Activated B cell treated with CpG ODN at 0.5 μM for 24 hours (primary cell): Measurements from ENCODE around the gene MAGEB1. TPM values are rescaled to one million over a fixed set of nuclear protein-coding genes. Genes with fewer than 3 reads are reported as not detected.

Experiments used
- ATAC-seq: fragments of 200-7000 bp; cut with Tn5 transposase; one replicate; pipeline ENCODE4 v1.10.0; 2021; ENCODE audit warnings: low read depth, mild to moderate bottlenecking, moderate library complexity
- CTCF ChIA-PET: fragments of 350-600 bp; sonication (Branson Sonifier 250); formaldehyde crosslinking; loops from one replicate; lab custom pipeline; 2021; ENCODE audit warnings: antibody characterized with exemption; lab: Charles Lee
- POLR2A ChIA-PET: fragments of 350-600 bp; sonication (Branson Sonifier 250); formaldehyde crosslinking; loops from one replicate; lab custom pipeline; 2021; ENCODE audit warnings: antibody characterized with exemption; lab: Charles Lee
- DNase-seq: peaks from one replicate; pipeline ENCODE4 v3.0.0; 2022
- H3K27ac Mint-ChIP-seq: one replicate; pipeline ENCODE4 v1.8.0; 2020; ENCODE audit warnings: mixed read lengths
- H3K27me3 Mint-ChIP-seq: one replicate; pipeline ENCODE4 v1.8.0; 2021; ENCODE audit warnings: mixed read lengths
- H3K36me3 Mint-ChIP-seq: one replicate; pipeline ENCODE4 v1.8.0; 2021; ENCODE audit warnings: low read depth, mixed read lengths
- H3K4me1 Mint-ChIP-seq: one replicate; pipeline ENCODE4 v1.8.0; 2021; ENCODE audit warnings: mixed read lengths
- H3K4me3 Mint-ChIP-seq: one replicate; pipeline ENCODE4 v1.8.0; 2020; ENCODE audit warnings: mild to moderate bottlenecking, mixed read lengths
- H3K9me3 Mint-ChIP-seq: one replicate; pipeline ENCODE4 v1.8.0; 2020; ENCODE audit warnings: mixed read lengths
- CTCF ChIP-seq: fragments of 200-600 bp; IDR thresholded peaks from one replicate; pipeline ENCODE4 v1.8.0; 2022; ENCODE audit warnings: antibody characterized with exemption, mild to moderate bottlenecking
- intact Hi-C: fragments of 100-400 bp; cut with micrococcal nuclease; formaldehyde crosslinking; loops from one replicate; pipeline ENCODE4 v1.15.1; 2024
- total RNA-seq: library from RNA; stranded (reverse); gene quantifications from 2 replicates; pipeline ENCODE4 v1.2.3, GENCODE V29; 2022

MAGEB1 gene, protein sequence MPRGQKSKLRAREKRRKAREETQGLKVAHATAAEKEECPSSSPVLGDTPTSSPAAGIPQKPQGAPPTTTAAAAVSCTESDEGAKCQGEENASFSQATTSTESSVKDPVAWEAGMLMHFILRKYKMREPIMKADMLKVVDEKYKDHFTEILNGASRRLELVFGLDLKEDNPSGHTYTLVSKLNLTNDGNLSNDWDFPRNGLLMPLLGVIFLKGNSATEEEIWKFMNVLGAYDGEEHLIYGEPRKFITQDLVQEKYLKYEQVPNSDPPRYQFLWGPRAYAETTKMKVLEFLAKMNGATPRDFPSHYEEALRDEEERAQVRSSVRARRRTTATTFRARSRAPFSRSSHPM
- total RNA-seq: not detected in 2 replicates

- H3K27me3 Mint-ChIP-seq: no peaks in the 10 kb centered on the region
- ChIA-PET POLR2A (no interaction called here), CTCF (no interaction called here)
- TF ChIP-seq CTCF: no peak
- DNase-seq (no peak), ATAC-seq (no peak)
- no peak within 1 kb of the TSS for H3K4me3 Mint-ChIP-seq
- no peaks in the 10 kb centered on the region for H3K9me3 Mint-ChIP-seq
- H3K4me1 Mint-ChIP-seq: no peaks in the 10 kb centered on the region
- H3K27ac Mint-ChIP-seq: no peak within 1 kb of the TSS
- no peaks in the 10 kb centered on the region for H3K36me3 Mint-ChIP-seq
- intact Hi-C loops: no loop called here
These were observed at the start of gene MAGEB1 for GRCh38 chrX:30246769-30247489. Gene MAGEB1, plus strand, starts transcription at chrX:30247146. Its CDS starts 3,348 bp downstream, at chrX:30250494.

DNA sequence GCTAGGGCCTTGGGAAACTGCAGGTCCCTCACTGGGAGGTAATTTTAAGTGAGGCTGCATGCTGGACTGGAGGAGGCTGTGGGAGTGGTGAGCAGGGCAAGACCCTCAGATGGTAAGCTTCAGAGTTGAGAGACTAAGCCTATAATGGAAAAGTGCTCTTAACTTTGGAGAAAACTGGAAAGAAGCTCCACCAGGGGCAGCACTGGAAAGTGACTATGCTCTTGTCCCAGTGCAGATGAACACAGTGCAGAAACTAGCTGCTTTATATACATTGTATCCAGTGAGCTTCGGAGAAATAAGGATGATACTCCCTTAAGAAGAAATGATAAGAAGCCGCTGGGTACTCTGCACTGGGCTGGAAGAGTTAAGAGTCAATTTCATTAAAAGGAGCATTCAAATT is 34.8 kb upstream of the MAGEB1 start:
- DNase-seq (no peak), ATAC-seq (no peak)
- Mint-ChIP-seq H3K4me1 (no peaks in the 10 kb centered on the region), H3K9me3 (no peaks in the 10 kb centered on the region), H3K27ac (no peak overlapping the region), H3K36me3 (no peaks in the 10 kb centered on the region), H3K4me3 (no peak overlapping the region), H3K27me3 (no peaks in the 10 kb centered on the region)
- CTCF ChIA-PET: no interaction called here
- no peak for TF ChIP-seq CTCF
- POLR2A ChIA-PET: no interaction called here
- intact Hi-C loops: no loop called here

DNA sequence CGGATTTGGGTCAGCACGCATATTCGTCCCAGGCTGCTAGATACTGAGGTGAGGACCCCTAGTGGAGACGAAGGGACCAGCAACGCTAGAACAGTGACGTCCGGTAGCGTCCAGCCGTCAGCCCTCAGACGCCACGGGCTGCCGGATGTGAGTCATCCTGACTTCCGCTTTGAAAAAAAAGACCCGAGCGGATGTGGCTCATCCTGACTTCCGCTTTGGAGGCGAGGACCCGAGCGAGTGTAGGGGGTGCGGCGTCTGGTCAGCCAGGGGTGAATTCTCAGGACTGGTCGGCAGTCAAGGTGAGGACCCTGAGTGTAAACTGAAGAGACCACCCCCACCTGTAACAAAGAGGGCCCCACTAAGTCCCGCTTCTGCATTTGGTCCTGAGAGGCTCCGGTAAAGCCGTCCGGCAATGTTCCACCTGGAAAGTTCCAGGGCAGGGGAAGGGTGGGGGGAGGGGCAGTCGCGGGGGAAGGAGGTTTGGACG is 31.5 kb upstream of the MAGEB1 start, which contains the start of gene MAGEB2:
Gene MAGEB2 (plus strand): TSS at position 207 of the 487 bp plus-strand sequence. CDS start 3,018 bp downstream, outside the sequence.
- intact Hi-C loops: no loop called here
- Mint-ChIP-seq H3K27me3 (no peaks in the 10 kb centered on the region), H3K4me1 (no peaks in the 10 kb centered on the region), H3K4me3 (no peak within 1 kb of the TSS), H3K27ac (no peak within 1 kb of the TSS), H3K36me3 (no peaks in the 10 kb centered on the region), H3K9me3 (no peaks in the 10 kb centered on the region)
- DNase-seq (no peak), ATAC-seq (no peak)
- no peak for TF ChIP-seq CTCF
- POLR2A ChIA-PET: no interaction called here
- CTCF ChIA-PET: no interaction called here

DNA sequence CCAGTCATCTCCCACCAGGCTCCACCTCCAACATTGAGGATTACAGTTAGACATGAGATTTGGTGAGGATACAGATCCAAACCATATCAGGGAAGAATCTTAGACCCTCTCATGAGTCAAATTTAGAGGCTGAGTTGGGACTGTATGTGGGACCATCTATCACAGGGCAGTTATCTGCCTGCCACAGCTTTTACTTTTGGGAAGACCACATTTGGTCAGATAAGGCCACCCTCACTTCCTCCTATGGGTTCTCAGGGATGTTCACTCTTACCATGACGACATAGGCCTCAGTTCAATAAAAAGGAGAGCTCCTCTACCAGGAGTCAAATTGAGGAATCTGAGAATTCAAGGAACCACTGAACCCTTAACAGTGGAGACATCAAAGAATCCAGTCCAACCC is 29.5 kb upstream of the MAGEB1 start:
- TF ChIP-seq CTCF: no peak
- Mint-ChIP-seq H3K9me3 (no peaks in the 10 kb centered on the region), H3K27me3 (no peaks in the 10 kb centered on the region), H3K36me3 (no peaks in the 10 kb centered on the region), H3K4me3 (no peak overlapping the region), H3K27ac (no peak overlapping the region), H3K4me1 (no peaks in the 10 kb centered on the region)
- ATAC-seq (no peak), DNase-seq (no peak)
- ChIA-PET POLR2A (no interaction called here), CTCF (no interaction called here)
- intact Hi-C loops: no loop called here

DNA sequence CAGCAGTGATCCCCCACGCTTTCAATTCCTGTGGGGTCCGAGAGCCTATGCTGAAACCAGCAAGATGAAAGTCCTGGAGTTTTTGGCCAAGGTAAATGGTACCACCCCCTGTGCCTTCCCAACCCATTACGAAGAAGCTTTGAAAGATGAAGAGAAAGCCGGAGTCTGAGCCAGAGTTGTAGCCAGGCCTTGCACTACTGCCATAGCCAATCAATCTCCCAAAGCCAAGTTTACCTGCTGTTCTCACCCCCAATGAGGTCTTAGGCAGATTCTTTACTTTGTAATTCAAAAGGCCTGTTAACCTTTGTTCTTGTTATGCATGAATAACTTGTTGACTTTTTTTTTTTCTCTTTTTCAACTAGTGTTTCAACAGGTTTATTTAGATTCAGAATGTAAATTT is 27.6 kb upstream of the MAGEB1 start:
- ChIA-PET CTCF (no interaction called here), POLR2A (no interaction called here)
- H3K36me3 Mint-ChIP-seq: no peaks in the 10 kb centered on the region
- DNase-seq: no peak
- intact Hi-C loops: no loop called here
- no peaks in the 10 kb centered on the region for H3K9me3 Mint-ChIP-seq
- no peaks in the 10 kb centered on the region for H3K27me3 Mint-ChIP-seq
- H3K4me3 Mint-ChIP-seq: no peak overlapping the region
- H3K4me1 Mint-ChIP-seq: no peaks in the 10 kb centered on the region
- no peak for ATAC-seq
- H3K27ac Mint-ChIP-seq: no peak overlapping the region
- TF ChIP-seq CTCF: no peak
